Natural killer cell treated with Interleukin-12 subunit alpha and Interleukin-12 subunit beta and Interleukin-15 and Interleukin-18, amount 100 ng/mL, for 72 hours (primary cell): ENCODE data around the gene FAR2. TPM values are rescaled to one million over a fixed set of nuclear protein-coding genes. Genes with fewer than 3 reads are reported as not detected.

Source experiments
- ATAC-seq, 2 donors: fragments of 150-1000 bp; cut with Tn5 transposase in 1 of 2; sonication (Bioruptor Pico), chemical (Tn5 transposase) in 1 of 2; 2 replicates each; pipeline ENCODE4 v1.10.0; 2021
- DNase-seq: peaks from one replicate; pipeline ENCODE4 v3.0.0; 2022; ENCODE audit warnings: low spot score
- H3K27ac Mint-ChIP-seq, 2 donors: 1 replicate in 1 of 2; 2 replicates in 1 of 2; pipeline ENCODE4 v1.8.0; 2022; ENCODE audit warnings: mixed read lengths in 2 of 2, mild to moderate bottlenecking in 1 of 2, moderate library complexity in 1 of 2
- H3K27me3 Mint-ChIP-seq, 2 donors: 1 replicate in 1 of 2; 2 replicates in 1 of 2; pipeline ENCODE4 v1.8.0; 2022; ENCODE audit warnings: mixed read lengths in 2 of 2
- H3K36me3 Mint-ChIP-seq: one replicate; pipeline ENCODE4 v1.8.0; 2022; ENCODE audit warnings: mixed read lengths
- H3K4me1 Mint-ChIP-seq, 2 donors: 1 replicate in 1 of 2; 2 replicates in 1 of 2; pipeline ENCODE4 v1.8.0; 2022; ENCODE audit warnings: low read depth in 2 of 2, mixed read lengths in 2 of 2, mild to moderate bottlenecking in 1 of 2
- H3K4me3 Mint-ChIP-seq: one replicate; pipeline ENCODE4 v1.8.0; 2022; ENCODE audit warnings: mixed read lengths
- H3K9me3 Mint-ChIP-seq: 2 replicates; pipeline ENCODE4 v1.8.0; 2022; ENCODE audit warnings: mixed read lengths
- total RNA-seq, 2 donors: library from RNA; stranded (reverse); gene quantifications; one replicate each; pipeline ENCODE4 v1.2.3, GENCODE V29; 2022

The FAR2 gene
- total RNA-seq, 2 donors from 2014 or later = 13.5 to 38.4 TPM

DNA sequence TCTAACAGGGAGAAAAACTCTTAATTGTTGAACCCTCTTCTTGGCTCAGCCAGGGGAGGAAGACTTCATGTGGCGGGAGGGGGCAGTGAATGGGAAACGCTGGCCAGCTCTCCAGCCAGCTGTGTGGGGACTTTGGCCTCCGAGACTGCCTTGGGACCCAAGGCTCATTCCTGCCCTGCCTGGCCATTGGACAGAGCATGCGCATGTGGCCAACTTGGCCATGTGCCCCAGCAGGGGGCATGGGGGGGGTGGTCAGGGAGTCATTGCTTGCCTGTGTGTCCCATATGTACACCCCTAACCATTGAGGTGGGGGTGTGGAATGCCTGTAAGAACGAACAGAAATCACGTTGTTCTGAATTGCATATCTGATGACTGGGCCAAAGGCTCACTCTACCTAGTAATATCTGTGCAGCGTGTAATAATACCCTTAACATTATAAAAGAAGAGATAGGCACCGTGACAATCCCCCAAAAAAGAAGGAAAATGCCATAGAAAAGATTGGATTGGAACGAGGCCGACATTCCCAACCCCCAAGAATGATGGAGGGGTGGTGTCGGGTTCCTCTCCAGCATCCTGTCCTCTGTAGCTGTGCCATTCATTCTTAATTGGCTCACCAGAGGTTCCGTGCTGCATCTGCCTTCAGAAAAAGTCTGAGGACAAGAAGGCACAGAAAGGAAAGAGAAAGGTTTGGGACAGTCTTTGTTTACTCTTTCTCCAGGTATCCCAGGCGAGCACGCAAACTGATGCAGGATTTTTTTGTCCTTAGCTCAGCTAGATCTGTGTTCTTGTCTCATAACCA, 3.5 kb upstream of the FAR2 start:
- ATAC-seq (no peak), DNase-seq (no peak)
- no peaks in the 10 kb centered on the region for H3K36me3 Mint-ChIP-seq
- peaks cover 11 to 22% of the 10 kb centered on the region in 2 donors for H3K4me1 Mint-ChIP-seq
- H3K9me3 Mint-ChIP-seq = no peaks in the 10 kb centered on the region
- no peak overlapping the region for H3K27ac Mint-ChIP-seq
- no peak overlapping the region for H3K4me3 Mint-ChIP-seq
- H3K27me3 Mint-ChIP-seq = peaks cover 0 to 5% of the 10 kb centered on the region in 2 donors

DNA sequence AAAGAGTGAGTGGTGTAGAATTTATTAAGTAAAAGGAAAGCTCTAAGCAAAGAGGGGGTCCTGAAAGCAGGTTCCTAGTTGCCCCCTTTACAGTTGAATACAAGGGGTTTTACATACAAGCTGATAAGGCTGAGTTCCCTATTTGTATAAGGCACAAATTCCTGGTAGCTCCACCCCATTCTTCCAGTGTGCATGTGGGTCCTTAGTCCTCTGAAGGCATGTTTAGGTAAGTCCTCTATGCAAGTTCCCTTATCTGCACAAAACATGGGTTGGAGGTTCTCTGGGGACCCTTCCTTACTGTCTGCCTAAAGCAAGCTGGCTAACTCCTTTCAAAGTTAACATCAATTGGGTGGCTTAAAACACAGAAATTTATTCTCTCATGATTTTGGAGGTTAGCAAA, 2.9 kb upstream of the FAR2 start:
- H3K27me3 Mint-ChIP-seq = peaks cover 0 to 5% of the 10 kb centered on the region in 2 donors
- peaks cover 11 to 28% of the 10 kb centered on the region in 2 donors for H3K4me1 Mint-ChIP-seq
- DNase-seq = no peak
- no peak overlapping the region for H3K27ac Mint-ChIP-seq
- no peaks in the 10 kb centered on the region for H3K9me3 Mint-ChIP-seq
- no peak for ATAC-seq
- no peak overlapping the region for H3K4me3 Mint-ChIP-seq
- H3K36me3 Mint-ChIP-seq = no peaks in the 10 kb centered on the region

DNA sequence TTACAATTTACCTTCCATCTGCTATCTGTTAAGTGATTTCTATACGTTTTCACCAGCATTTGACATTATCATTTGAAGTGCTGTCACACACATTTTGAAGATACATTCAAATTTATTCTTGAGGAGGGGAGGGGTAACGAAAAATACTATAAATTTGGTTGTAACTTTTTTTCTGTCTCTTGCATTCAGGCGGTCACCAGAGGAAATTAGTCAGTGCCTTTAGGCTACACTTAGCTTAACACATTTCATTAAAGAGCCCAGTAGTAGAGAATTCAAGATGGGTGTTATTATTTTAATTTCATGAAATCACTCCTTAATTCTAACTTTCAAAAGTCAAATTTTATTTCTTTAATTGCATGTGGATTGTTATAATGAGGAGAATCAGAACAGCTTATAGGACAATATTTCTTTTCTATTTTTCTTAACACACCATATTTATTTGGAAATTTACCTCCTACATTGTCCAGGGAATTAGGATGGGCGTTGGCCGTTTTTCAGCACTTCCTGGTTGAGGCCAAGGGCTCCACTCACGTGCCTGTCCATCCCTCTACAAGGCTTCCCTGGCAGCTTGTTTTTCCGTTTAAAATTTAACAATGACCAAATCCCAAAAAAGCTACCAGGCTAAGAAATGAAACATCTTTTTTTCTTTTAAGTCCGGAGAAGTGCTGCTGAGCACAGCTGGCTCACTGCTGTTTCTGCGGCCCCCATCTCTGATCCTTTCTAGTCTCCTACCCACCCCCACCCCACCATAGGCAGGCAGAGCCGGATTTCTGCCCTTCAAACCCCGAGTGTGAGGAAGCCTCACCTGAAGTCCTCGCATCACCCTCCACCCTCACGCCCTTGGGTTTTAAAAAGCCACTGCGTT, 1.1 kb upstream of the FAR2 start:
- Mint-ChIP-seq H3K9me3 (no peaks in the 10 kb centered on the region), H3K27ac (peak overlapping the region; percentile 89 to 90), H3K4me3 (peak overlapping the region; percentile 97), H3K27me3 (peaks cover 0 to 5% of the 10 kb centered on the region in 2 donors), H3K36me3 (no peaks in the 10 kb centered on the region), H3K4me1 (peaks cover 11 to 29% of the 10 kb centered on the region in 2 donors)
- no peak for ATAC-seq
- no peak for DNase-seq

DNA sequence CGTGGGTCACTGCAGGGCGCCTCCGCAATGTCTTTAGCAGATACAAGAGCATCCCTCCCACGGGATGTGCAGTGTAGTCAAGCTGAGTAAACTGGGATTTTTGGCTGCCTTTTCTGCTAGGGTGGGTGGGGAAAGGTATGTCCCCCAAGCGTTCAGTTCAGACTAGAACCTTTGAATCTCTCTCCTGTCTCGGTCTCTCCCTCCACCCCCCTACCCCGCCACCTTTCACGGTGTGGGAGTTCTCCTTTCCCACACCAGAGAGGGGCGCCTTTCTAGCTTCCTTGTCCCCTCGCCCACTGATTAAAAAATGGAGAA, 525 bp upstream of the FAR2 start:
- DNase-seq = no peak

DNA sequence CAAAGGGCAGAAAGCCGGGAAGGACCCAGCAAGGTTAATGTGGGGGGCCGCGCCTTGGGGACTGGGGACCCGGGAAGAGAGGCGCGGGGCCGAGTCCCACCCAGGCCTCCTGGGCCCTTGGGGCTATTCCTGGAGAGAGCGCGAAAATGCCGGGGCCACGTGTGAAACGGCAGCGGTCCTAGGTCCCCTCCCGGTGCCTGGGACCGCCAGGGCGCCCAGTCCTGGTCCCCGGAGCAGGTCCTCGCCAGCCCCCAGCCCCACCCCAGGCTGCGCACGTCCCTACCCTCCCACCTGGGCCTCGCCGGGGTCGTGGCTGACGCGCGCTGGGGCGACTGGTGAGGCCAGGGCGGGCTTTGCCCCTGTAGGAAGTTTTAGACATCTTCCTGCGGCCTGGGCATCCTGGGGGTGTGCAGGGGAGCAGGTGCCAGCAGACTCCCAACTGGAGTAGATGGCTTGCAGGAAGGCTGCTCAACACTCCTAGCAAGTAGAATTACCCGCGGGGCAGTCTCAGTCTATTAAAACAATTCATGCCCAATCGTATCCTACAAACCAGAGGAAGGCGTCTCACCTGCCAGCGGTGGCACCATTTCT, 708 bp downstream of the FAR2 start:
- H3K27ac Mint-ChIP-seq = no peak overlapping the region
- no peaks in the 10 kb centered on the region for H3K36me3 Mint-ChIP-seq
- peaks cover 15 to 38% of the 10 kb centered on the region in 2 donors for H3K4me1 Mint-ChIP-seq
- H3K27me3 Mint-ChIP-seq = peaks cover 0 to 5% of the 10 kb centered on the region in 2 donors
- ATAC-seq (peak; percentile 21 to 35), DNase-seq (no peak)
- H3K9me3 Mint-ChIP-seq = no peaks in the 10 kb centered on the region
- peak overlapping the region; percentile 97 for H3K4me3 Mint-ChIP-seq

More for the DNA sequence above, 525 bp upstream of the FAR2 start:
- H3K27ac Mint-ChIP-seq = peak overlapping the region; percentile 89 to 90
- peak; percentile 29 to 34 for ATAC-seq
- peaks cover 15 to 35% of the 10 kb centered on the region in 2 donors for H3K4me1 Mint-ChIP-seq
- peak overlapping the region; percentile 97 for H3K4me3 Mint-ChIP-seq
- H3K9me3 Mint-ChIP-seq = no peaks in the 10 kb centered on the region
- no peaks in the 10 kb centered on the region for H3K36me3 Mint-ChIP-seq
- peaks cover 0 to 5% of the 10 kb centered on the region in 2 donors for H3K27me3 Mint-ChIP-seq

DNA sequence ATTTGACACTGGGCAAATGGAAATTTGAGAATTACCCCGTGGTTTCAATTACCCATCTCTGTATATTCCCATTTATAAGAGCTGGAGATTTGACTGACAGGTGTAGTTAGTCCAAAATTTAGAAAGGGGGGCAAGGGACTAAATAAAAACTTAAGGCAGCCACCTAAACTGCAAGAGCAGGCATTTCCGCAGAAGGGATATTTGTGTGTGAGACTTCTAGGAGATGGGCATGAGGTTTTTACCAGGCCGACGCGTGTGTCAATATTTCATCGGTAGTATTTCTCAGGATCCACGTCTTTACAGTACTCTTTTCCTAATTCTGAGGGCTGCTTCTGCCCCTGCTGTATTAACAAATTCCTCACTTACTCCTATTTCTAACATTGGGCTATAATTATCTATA, 1.4 kb downstream of the FAR2 start:
- Mint-ChIP-seq H3K27me3 (peaks cover 0 to 5% of the 10 kb centered on the region in 2 donors), H3K36me3 (no peaks in the 10 kb centered on the region), H3K4me1 (peaks cover 15 to 38% of the 10 kb centered on the region in 2 donors), H3K9me3 (no peaks in the 10 kb centered on the region), H3K4me3 (peak overlapping the region; percentile 77), H3K27ac (no peak overlapping the region)
- ATAC-seq (no peak), DNase-seq (no peak)

DNA sequence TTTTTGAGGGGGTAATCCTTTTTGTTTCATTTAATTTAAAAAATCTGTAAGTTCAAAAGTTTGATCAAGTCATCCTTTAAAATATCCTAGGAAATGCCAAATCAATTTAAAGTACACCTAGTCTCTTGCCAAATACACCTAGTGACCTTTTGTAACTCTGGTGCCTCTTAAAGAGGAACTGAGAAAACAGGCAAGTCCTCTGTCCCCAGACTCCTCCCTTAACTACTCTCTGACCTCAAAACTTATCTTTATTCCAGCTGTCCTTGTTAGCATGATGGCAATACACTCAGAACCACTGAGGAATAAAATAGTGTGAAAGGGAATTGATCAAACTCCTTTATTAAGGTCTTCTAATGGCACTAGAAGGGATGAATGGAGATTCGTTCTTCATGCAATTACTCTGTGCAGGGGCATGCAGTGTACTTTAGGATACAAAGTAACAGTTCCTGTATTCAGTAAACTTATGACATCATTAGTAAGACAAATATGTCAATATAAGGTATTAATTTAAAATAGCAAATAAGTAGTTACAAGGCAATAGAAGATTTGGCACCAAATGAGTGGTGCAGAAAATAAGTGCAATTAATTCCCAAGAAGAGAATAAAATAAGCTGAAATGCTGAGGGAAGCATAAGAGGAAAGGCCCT, 3.3 kb downstream of the FAR2 start:
- peaks cover 0 to 5% of the 10 kb centered on the region in 2 donors for H3K27me3 Mint-ChIP-seq
- no peaks in the 10 kb centered on the region for H3K36me3 Mint-ChIP-seq
- no peak overlapping the region for H3K4me3 Mint-ChIP-seq
- ATAC-seq (no peak), DNase-seq (no peak)
- no peaks in the 10 kb centered on the region for H3K9me3 Mint-ChIP-seq
- peaks cover 15 to 37% of the 10 kb centered on the region in 2 donors for H3K4me1 Mint-ChIP-seq
- H3K27ac Mint-ChIP-seq = no peak overlapping the region

DNA sequence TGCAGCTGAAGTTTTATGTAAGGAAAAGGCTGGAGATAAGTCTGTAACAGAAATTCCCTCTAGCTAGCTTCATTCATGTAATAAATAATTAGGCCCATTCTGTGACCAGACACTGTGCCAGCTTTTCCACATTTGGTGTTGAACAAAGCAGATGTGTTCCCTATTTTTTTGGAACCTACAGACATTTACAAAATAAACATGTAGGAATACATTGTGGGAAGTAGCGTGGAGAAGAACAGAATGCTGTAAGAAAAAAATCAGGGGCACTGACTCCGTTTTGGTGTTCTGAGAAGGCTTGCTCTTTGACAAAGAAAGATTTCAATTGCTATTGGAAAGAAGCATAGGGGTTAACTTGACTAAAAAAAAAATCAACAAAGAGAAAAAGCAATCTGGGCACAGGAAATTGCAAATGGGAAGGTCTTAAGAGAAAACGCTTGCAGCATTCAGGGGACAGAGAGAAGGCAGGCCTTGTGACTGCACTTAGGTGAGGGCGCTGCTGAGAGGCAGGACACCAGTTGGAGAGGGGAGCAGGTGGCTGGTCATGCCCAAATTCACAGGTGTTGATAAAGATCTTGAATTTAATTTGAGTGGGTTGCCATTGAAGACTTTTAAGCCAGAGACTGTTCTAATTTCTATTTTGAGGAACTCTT, 4.0 kb downstream of the FAR2 start:
- Mint-ChIP-seq H3K4me3 (no peak overlapping the region), H3K9me3 (no peaks in the 10 kb centered on the region), H3K36me3 (no peaks in the 10 kb centered on the region), H3K4me1 (peaks cover 12 to 30% of the 10 kb centered on the region in 2 donors), H3K27me3 (peaks cover 0 to 2% of the 10 kb centered on the region in 2 donors), H3K27ac (no peak overlapping the region)
- ATAC-seq = no peak
- no peak for DNase-seq

DNA sequence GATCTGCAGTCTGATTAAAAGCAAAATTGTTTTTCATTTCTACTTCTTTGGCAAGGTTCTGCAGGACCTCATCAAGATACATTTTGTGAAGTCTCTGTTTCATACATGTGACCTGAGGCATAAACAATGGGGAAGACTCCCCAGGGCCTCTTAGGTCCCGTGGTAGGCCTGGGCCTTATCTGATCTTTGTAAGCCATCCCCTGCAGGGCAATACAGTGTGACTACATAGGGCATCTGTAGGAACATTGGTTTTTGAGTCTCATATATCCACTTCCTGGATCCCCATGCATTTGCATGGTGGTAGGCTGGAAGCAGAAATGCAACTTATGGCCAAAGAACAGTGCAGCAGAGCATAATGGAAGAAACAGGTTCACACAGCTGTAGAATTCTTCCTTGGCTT, 6.0 kb downstream of the FAR2 start:
- H3K4me3 Mint-ChIP-seq = no peak overlapping the region
- no peaks in the 10 kb centered on the region for H3K27me3 Mint-ChIP-seq
- DNase-seq (no peak), ATAC-seq (peak in 1 of 2 donors; percentile 38)
- H3K9me3 Mint-ChIP-seq = no peaks in the 10 kb centered on the region
- peaks cover 9 to 26% of the 10 kb centered on the region in 2 donors for H3K4me1 Mint-ChIP-seq
- H3K36me3 Mint-ChIP-seq = no peaks in the 10 kb centered on the region
- H3K27ac Mint-ChIP-seq = no peak overlapping the region

DNA sequence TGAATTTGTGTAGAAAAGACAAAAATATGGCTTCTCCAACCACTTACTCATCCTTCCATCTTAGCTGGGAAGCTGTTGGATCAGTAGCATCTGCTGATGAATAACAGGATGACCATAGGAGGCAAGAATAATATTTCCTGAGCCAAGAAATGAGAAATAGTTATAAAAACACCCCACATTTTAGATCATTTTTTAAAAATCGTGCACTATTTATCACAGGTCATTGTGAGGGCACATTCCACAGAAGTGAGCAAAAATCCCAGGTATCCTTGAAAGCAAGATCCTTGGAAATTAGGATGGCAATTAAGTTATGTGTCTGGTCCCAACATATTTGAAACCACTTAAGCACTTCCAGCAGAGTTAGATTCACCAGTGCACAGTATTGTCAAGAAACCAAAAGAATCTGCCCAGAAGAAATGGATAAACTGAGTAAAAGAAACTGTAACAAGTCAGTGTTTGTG, 8.4 kb downstream of the FAR2 start:
- no peak for DNase-seq
- no peak for ATAC-seq
- Mint-ChIP-seq H3K27me3 (no peaks in the 10 kb centered on the region), H3K36me3 (no peaks in the 10 kb centered on the region), H3K4me3 (no peak overlapping the region), H3K9me3 (no peaks in the 10 kb centered on the region), H3K27ac (no peak overlapping the region), H3K4me1 (peaks cover 18 to 24% of the 10 kb centered on the region in 2 donors)

DNA sequence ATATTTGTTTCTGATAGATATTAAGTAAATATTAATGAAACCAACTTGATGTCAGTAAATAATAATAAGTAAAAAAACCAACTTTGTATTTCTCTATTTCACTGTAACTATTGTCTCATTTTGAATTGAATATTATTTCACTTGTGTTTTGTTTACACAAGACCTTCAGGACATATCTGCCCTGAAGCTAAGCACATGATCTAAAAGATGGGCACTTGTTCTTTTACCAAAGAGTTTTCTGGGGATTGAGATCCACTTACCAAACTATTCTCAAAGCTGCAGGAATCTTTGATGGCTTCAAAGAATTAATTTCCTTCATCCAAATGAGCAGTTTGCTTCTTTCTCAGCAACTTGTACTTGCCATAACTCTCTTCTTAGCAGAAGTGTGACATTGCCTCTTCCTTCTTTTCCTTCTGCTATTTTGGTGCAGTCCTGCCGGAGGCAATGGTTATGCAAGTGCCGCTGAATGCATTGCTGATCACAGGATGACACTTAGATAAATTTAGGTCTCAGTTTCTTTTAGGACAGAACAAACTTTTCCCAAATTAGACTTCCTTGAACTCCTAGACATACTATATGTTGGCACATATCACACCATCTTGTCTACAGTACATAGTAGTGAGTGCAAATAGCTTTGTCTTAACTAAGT, 9.2 kb downstream of the FAR2 start:
- ATAC-seq = no peak
- Mint-ChIP-seq H3K27ac (no peak overlapping the region), H3K9me3 (no peaks in the 10 kb centered on the region), H3K4me3 (no peak overlapping the region), H3K4me1 (peaks cover 16 to 25% of the 10 kb centered on the region in 2 donors), H3K27me3 (no peaks in the 10 kb centered on the region), H3K36me3 (no peaks in the 10 kb centered on the region)
- no peak for DNase-seq

DNA sequence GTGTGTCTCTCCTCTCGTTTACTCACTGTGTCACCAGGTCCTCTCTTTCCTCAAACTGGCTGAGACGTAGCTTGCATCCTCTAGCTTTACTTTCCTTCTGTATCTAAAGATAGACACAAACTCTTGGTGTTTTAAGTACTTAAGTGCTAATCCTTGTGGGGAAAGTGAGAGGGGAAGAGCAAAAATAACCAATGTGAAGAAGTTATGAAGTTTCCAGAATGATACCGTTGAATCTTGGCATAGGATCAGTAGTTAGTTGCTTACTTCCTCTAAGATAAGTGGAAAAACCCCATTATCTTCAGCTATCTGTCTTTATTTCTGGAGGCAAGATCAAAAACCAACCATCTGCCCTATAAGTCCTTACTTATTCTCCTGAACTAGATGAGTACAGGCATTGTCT, 10.6 kb downstream of the FAR2 start:
- Mint-ChIP-seq H3K27ac (peak overlapping the region; percentile 18 to 32), H3K4me3 (peak overlapping the region; percentile 18), H3K36me3 (no peaks in the 10 kb centered on the region), H3K9me3 (no peaks in the 10 kb centered on the region), H3K4me1 (peaks cover 19 to 33% of the 10 kb centered on the region in 2 donors), H3K27me3 (no peaks in the 10 kb centered on the region)
- ATAC-seq (no peak), DNase-seq (no peak)
